Measurements from ENCODE around the gene CSTPP1.

GRCh38 chr11:46894961-46895360 is 41.6 kb upstream of the CSTPP1 start:
- TF ChIP-seq CTCF (IDR thresholded peaks at IDR 0.05; ENCODE audit: borderline replicate concordance, extremely low read depth, low read length, poor library complexity, severe bottlenecking) (no peak), EZH2 (IDR thresholded peaks at IDR 0.05; ENCODE audit: borderline replicate concordance, low read depth, low read length, severe bottlenecking) (no peak)

Measured in DND-41 (cell line).